ENCODE measurements around the gene ANTKMT. TPM values are rescaled to one million over a fixed set of nuclear protein-coding genes. Genes with fewer than 3 reads are reported as not detected.

The ANTKMT gene
- total RNA-seq = 26.1 and 29.1 TPM in 2 replicates
- 27.9 and 40.5 TPM in 2 replicates for polyA plus RNA-seq
- polyA plus RNA-seq (2011; cell fraction: cytosol; rRNA removed) = 8.9 and 14.7 TPM in 2 replicates
- polyA plus RNA-seq (2011; cell fraction: nucleus; rRNA removed) = 12.9 and 20.3 TPM in 2 replicates
- 8.8 and 20.8 TPM in 2 replicates for polyA plus RNA-seq (2012)
- 2.7 and 3.2 TPM in 2 replicates for polyA minus RNA-seq
- polyA minus RNA-seq (2011; cell fraction: cytosol; rRNA and poly(A)+ RNA removed) = 24.6 TPM
- polyA minus RNA-seq (2011; cell fraction: nucleus; rRNA and poly(A)+ RNA removed) = 2.8 and 3.0 TPM in 2 replicates
- Bru-seq, nascent RNA = percentile 32 among the genes with signal in this experiment
- BruChase-seq, experiment 1, labeled RNA remaining after a 6-hour chase = percentile 55 among the genes with signal in this experiment
- percentile 51 among the genes with signal in this experiment for BruChase-seq, experiment 2, labeled RNA remaining after a 2-hour chase
- long read RNA-seq, transcript FAM173A-207 (5 exons, 1,052 nt) = major isoform, 49 of 71 reads
- long read RNA-seq, transcript FAM173A-201 (4 exons, 806 nt) = minor isoform, 5 of 71 reads
- long read RNA-seq, partial matches to known transcripts = 5 of 71 reads
- long read RNA-seq, other reads (novel, unspliced or antisense) = 9 of 71 reads

- peak; percentile 80 for TF ChIP-seq POLR2A (IDR thresholded peaks at IDR 0.05; ENCODE audit: low read depth, low read length)
- peak; percentile 83 for TF ChIP-seq POLR2AphosphoS5 (IDR thresholded peaks at IDR 0.05; ENCODE audit: insufficient read depth, low read depth, low read length)
- no peak for TF ChIP-seq FOS (IDR thresholded peaks at IDR 0.05; ENCODE audit: borderline replicate concordance, insufficient read depth, low read length)
- H3K36me3 ChIP-seq (ENCODE audit: control insufficient read depth in 2 of 2, extremely low read depth in 1 of 2, insufficient read depth in 2 of 2, low read length in 2 of 2) = no peaks in the 10 kb centered on the region
- H3K9me3 ChIP-seq (replicated peaks; ENCODE audit: control insufficient read depth, insufficient read depth, low read length) = no peaks in the 10 kb centered on the region
- H3K4me1 ChIP-seq (ENCODE audit: control insufficient read depth, extremely low read depth, insufficient read depth, low read length) = peaks cover 15% of the 10 kb centered on the region
- no peaks in the 10 kb centered on the region for H4K20me1 ChIP-seq (replicated peaks; ENCODE audit: control insufficient read depth, extremely low read depth, insufficient read depth, low read length)
- H3K27ac ChIP-seq (ENCODE audit: insufficient read depth, low read depth, low read length) = peak within 1 kb of the TSS; percentile 19
- no peaks in the 10 kb centered on the region for H3K79me2 ChIP-seq (ENCODE audit: control insufficient read depth, insufficient read depth, low read length)
- DNase-seq (ENCODE audit: low read depth, low spot score) (peak; percentile 64), FAIRE-seq (peak; percentile 89)
- peak within 1 kb of the TSS; percentile 49 to 56 (median 55) for H3K4me3 ChIP-seq (replicated peaks in 1 of 3; ENCODE audit: insufficient read depth in 1 of 3, low read depth in 1 of 3, low read length in 3 of 3)
- H3K9me1 ChIP-seq (replicated peaks; ENCODE audit: control insufficient read depth, extremely low read depth, insufficient read depth, low read length) = no peaks in the 10 kb centered on the region
- H3K4me2 ChIP-seq (ENCODE audit: insufficient read depth, low read length) = peak within 1 kb of the TSS; percentile 58
- peak within 1 kb of the TSS; percentile 35 for H3K9ac ChIP-seq (replicated peaks; ENCODE audit: extremely low read depth, insufficient read depth, low read length)
- ChIA-PET POLR2A (interaction anchor here (1.4 kb wide), 1 partner anchor 14 kb away, joined by 3 read pairs; no protein-coding TSS in a partner anchor), CTCF (interaction anchor here (0.7 to 2.6 kb wide), 7 partner anchors 9 to 64 kb away, joined by 3 to 17 read pairs (median 5); partner anchors contain the start of gene WDR24)
- H2AFZ ChIP-seq (ENCODE audit: low read depth, low read length) = peak within 1 kb of the TSS; percentile 82
- BruUV-seq (replicated peaks) = no TSS peak
- intact Hi-C loops (cut with micrococcal nuclease) = no loop called here
- H3K27me3 ChIP-seq (ENCODE audit: control insufficient read depth in 2 of 2, insufficient read depth in 2 of 2, low read length in 2 of 2) = no peaks in the 10 kb centered on the region
- dilution Hi-C loops (cut with MboI; ENCODE audit: extremely low pct_ligation_motif_present, low sequenced_read_pairs) = no loop called here
These were observed at the start of gene ANTKMT for GRCh38 chr16:720990-721764. ANTKMT (plus strand) TSS chr16:721146; CDS start chr16:721275, 129 bp downstream.

Data from endothelial cell of umbilical vein (primary cell).